Limb (tissue), 2 donors: ENCODE measurements around the gene ADCY9.

Source experiments
- DNase-seq, 2 donors: peaks; one replicate each; pipeline ENCODE4 v3.0.0-alpha.2; 2016; ENCODE audit errors: extremely low spot score in 2 of 2

The ADCY9 gene

DNA sequence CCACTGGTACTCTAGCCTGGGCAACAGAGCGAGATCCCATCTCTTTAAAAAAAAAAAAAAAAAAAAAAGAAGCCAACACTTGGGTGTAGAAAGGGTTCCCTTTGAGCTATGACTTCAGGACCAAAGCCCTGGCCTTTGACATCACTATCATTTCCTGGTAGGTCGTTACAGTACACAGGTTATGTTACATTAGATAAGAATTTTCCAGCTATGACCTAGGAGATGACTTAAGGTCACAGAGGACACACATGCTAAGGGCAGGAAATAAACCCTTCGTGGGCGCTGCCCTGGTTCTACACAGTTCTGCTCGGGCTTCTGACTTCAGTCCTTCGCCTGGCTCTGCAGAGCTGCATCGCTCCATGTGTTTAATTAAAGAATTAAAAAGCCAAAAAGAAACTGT is 112.0 kb downstream of the ADCY9 start:
- DNase-seq, result no peak

- DNase-seq, result no peak
Observed at GRCh38 chr16:4003576-4003975, 112.7 kb downstream of the ADCY9 start.

DNA sequence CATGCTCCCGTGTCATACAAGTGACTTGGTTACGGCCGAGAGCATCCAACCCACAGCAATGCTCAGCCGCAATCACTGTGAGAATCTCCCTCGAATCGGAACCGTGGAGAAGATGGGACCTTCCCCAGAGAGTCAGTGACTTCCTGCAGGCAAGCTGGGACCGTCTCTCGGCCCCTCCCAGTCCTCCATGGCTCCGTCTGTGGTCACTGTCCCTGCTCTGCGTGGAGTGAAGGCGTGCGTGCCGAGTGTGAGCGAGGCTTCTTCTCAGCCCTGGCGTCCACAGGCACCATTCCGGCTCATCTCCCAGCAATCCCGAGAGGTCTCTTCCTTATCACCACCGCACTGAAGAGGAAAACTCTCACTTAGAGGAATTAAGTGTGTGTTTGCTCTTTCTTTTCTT is 113.1 kb downstream of the ADCY9 start:
- no peak for DNase-seq

DNA sequence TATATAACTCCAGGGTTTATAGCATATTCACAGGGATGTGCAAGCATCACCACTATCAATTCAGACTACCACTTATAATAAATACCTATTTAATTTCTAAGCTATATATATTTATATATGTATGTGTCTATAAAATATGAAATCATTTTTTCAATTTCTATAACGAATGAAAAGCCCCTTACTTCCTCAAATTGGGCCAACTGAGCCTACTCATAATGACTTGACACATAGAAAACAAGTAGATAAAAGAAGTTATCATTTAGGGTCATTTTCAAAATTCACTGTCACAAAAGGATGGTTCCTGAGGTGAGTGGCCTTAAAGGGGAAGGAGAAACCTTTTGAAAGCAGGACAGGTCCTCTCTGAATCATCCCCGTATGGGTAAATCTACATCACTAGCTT is 114.1 kb downstream of the ADCY9 start:
- DNase-seq, result no peak

DNA sequence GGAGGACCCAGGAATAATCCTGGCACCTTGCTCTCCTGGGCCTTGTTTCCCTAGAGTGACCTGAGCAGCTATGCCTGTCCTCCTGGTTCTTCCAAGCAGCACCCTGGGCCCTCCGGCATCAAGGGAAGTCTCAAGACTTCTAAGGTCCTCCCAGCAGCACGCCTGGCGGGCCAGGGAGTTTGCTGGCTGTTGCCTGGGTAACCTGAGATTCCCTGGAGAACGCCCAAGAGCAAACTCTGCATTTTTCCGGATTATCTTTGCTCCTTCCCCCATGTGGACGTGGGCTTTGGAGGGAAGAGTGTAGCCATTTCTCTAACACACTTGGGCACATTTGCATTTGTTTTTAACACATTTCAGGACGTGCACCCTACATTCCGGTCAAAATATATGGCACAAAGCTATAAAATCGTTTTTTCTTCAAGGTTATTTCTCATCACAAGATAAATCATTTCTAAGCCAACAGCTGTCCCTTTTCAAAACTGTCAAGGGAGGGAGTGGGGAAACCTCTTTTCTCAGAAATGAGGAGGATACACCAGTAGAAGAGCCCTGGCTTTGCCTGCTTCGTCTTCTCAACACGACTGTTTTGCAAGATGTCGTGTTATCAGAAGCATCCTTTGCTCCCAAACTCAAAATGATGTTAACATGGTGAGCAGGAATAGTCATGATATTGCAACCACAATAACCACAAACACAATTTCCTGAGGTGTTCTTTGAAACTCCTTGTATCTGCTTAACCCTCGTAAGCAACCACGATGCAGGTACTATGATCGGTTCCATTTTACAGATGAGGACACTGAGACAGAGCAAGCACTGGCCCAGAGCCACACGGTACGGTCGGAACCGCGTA is 116.5 kb downstream of the ADCY9 start:
- DNase-seq, result peak; percentile 47 to 63

- peak in 1 of 2 donors; percentile 36 for DNase-seq
Observed at GRCh38 chr16:3998793-3999478, 117.3 kb downstream of the ADCY9 start.

DNA sequence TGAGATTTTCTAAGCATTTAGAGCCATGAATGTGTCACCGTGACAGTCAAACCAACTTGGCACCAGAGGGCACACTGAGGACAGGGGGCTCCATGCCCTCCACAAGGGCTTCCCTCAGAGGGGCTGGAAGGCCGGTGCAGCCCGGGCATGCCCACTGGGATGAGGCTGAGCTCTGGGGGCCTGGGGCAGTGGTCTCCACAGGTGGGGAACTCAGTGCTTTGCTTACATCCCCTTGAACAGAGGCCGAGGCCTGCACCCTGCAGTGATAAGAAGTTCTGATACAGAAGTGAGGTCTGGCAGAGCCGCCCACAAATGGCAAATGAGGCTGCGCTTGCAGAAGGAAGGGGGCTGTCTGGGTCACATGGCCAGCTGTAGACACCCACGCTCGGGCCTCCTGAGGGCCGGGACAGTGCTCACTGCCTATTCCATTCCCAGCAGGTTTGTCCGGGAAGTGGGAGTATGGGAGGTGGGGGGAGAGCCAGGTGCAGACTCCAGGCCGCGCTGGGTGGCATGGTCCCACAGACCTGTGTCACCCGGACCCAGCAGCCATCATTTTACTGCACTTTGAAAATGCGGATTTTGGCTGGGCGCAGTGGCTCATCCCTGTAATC is 118.9 kb downstream of the ADCY9 start:
- DNase-seq, result no peak

DNA sequence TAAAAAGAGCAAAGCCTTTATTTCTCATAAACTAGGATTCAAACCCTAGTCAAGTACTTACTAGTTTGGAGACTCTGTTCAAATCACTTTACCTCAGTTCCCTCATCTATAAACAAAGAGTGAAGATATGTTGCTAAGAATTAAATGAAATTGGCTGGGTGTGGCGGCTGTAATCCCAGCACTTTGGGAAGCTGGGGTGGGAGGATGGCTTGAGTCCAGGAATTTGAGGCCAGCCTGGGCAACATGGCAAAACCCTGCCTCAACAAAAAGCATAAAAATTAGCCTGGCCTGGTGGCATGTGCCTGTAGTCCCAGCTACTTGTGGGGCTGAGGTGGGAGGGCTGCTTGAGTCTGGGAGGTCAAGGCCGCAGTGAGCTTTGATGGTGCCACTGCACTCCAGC is 121.2 kb downstream of the ADCY9 start:
- no peak for DNase-seq

- DNase-seq, result no peak
Observed at GRCh38 chr16:3993052-3993785, 123.0 kb downstream of the ADCY9 start.

GRCh38 chr16:3992297-3993051 is 123.8 kb downstream of the ADCY9 start:
- DNase-seq, result no peak

DNA sequence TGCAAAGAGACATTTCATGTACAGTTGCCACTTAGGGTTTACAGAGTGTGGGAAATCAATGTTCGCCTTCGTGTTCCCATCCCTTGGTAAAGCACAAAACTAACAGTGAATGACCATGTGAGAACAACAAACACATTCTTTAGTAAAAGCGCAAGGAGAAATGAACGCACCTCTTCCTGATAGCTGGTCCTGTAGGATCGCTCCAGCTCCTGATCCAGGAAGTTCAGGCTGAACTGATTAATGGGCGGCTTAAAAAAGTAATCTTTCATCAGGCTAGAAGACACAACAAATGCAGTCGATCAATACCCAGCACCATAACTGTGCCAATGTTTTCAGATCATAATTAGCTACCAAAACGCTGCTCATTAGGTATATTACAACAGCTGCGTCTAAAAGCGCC is 127.4 kb downstream of the ADCY9 start:
- DNase-seq, result no peak

GRCh38 chr16:3988011-3988410 is 128.2 kb downstream of the ADCY9 start:
- DNase-seq, result no peak

- DNase-seq, result no peak
Observed at GRCh38 chr16:3987231-3987630, 129.0 kb downstream of the ADCY9 start.

DNA sequence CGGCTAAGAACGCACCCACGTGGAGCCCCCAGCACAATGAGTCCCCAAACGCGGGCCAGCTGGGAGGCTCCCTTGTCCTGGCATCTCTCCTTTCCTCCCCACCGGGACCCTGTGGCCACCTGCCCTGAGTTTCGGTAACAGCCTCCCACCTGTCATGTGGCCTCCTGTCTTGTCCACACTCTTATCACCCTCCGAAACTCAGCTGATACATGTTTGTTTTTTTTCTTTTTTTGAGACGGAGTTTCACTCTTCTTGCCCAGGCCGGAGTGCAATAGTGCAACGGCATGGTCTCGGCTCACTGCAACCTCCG is 130.1 kb downstream of the ADCY9 start:
- DNase-seq, result no peak

- no peak for DNase-seq
Observed at GRCh38 chr16:3984111-3985060, 131.9 kb downstream of the ADCY9 start.

GRCh38 chr16:3983081-3983520 is 133.1 kb downstream of the ADCY9 start:
- DNase-seq, result peak; percentile 57 to 80

DNA sequence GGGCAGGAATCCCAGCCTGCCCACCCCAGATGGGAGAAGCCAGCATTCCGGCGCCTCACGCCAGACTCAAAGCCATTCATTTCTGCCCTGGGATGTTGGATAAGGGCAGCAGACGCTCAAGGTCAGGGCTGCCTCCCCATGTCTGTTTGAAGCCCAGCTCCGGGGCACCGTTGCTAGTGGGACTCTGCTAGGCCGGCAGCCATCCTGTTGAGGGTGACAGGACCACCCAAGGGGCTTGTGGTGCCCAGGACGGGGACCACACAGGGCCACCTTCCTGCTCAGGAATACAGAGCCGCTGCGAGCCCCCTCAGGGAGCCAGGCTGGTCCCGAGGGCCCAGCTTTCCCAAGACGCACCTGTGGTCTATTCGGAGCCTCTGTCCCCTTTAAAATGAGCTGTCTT is 134.0 kb downstream of the ADCY9 start:
- DNase-seq, result no peak

GRCh38 chr16:3980253-3981111 is 135.8 kb downstream of the ADCY9 start:
- DNase-seq, result peak; percentile 66 to 80

DNA sequence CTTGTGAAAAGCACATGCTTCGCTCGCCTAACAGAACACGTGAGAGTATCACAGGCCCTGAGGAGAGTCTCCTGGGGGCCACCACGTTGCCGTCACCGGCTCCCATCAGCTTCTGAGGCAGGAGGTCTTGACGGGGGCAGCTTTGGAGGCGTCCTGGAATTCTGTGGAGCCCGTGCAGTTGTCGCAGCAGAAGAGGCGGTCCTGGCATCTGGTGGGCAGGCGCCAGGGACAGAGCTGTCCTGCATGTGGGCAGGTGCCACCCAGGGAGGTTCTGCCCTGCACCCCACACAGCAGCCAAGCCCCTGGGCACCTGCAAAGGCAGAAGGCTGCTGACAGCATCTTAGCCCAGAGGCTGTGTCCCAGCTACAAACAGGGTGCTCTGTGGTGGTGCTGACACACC is 136.7 kb downstream of the ADCY9 start:
- DNase-seq, result no peak
